Effector CD8-positive, alpha-beta T cell (primary cell): Measurements from ENCODE around the gene AP2M1.
A peak's percentile ranks its signal among the peaks of the same experiment; 100 is the strongest.
"Not testable (repeated sequence)": the region's sequence is repeated elsewhere in the genome, so short reads cannot be mapped to it uniquely, and the experiment has no call there.

Experiments used
- DNase-seq: peaks from one replicate; lab custom pipeline; 2025; lab: John Stamatoyannopoulos, UW
- total RNA-seq, 4 experiments: gene quantifications; one replicate each; lab custom pipeline; 2026; lab: John Stamatoyannopoulos, UW

The AP2M1 gene
- total RNA-seq = 190 to 216 (median 213) reads per million in 4 experiments

DNA sequence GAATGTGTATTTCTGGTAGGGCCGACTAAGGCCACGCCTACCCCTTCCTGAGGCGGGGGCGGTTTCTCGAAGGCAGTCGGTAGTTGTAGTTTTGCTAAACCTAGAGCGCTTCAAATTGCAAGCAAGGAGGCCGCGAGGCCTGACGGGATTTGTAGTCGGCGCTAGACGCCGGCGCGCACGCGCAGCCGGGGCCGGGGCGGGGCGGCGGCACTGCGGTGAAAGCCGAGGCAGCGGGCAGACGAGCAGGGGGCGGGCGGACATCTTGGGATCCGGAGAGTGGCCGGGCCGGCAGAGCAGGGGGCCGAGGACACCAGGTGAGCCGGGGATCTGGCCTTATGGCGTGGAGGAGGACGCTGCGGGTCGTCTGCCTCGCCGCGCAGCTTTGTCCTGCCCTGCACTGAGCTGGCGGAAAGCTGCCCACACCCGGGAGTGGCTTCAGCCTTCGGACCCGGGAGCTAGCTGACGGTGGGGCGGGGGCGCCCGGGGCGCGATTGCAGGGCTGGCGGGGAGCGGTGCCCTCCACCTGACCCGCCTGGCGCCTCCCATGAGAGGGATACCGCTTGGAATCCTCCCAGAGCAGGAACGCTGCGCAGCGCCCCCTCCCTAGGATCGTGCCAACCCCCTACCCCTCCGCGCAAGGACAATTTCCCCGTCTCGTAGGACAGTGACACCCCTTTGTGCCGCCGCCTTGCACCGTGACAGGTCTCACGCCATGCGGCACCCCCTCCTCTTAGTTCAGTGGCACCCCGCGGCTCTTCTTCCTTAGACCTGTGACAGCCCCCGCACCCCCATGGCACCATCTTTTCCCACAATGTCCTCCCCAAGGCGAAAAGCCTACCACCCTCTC is at the start of gene AP2M1:
AP2M1 (plus strand) TSS at position 210 of the 847 bp plus-strand sequence. CDS start 2,139 bp downstream, outside the sequence.
- peak; percentile 93 for DNase-seq

GRCh38 chr3:184126006-184126405 is 48.6 kb upstream of the AP2M1 start:
- DNase-seq = no peak

DNA sequence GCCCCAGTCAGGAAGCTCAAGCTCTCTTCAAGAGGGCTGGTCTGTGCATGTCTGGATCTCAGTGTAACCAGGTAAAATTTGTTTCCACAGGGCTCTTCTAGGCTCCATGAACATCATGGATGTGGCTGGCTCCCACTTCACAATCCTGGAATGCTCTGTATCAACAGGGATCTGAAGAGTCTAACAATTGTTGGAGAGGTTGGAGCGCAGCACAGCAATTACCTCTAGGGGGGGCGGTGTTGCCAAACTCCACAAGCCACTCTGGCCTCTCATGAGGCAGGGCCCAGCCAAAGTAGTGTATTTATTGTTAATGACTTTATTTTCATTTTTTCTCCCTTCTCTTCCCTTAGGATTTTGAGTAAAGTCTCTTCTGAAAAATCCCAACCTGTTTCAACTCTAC is 45.6 kb upstream of the AP2M1 start:
- no peak for DNase-seq

- DNase-seq = no peak
Measured at GRCh38 chr3:184132945-184133344, 41.7 kb upstream of the AP2M1 start.

DNA sequence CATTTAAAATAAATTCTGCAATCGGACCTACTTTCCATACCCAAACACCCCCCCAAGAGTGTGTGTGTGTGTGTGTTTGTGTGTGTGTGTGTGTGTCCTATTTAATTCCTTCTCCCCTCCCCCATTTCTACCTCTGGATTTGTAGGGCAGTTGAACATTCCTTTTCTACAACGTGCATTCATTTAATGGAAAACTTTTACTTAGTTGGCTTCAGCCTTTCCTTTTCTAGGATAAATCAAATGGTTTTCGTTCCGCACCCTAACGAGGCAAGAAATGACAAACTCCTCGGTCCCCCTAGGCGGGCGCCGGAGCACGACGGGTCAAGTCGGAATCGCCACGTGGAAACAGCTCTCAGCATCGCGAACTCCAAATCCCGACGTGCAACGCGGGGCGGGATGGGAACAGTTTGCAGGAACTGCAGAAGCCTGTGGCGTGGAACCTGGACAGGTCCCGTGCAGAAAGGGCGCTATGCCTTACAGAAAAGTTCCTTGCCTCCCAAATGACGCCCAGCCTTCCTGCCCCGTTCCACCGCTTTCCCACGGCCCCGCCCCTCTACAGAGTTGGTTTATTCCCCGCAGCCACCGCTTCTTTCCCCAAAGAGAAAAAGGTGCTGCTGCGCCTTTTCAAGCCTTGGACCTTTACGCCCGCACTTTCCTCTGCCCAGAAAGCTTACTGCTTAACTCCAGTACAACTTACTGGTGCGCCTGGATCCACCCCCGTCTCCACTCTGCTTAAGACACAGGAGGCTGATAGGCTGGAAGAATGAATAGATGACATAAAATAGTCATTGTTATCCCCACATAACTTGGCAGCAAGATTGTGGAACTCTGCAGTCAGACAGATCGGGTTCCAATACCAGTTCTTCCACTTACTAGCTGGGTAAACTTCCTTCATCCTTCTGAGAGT is 40.6 kb upstream of the AP2M1 start:
- DNase-seq = no peak

DNA sequence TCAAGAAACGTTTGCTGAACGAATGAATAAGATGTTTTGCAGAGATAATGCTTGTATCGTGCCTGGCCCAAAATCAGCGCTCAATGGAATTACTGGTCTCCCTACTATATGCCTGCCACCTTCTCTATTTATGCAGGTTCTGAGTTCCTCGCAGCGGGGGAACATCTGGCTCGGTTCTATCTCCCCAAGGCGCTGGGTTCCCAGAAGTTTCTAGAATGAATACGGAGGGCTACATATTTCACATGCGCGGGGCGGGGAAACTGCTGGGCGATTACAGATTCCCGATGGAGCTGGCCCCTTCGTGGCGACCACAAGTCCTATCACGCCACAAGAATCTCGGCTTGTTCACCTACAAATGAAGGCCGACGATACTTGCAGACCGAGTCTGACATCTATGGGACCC is 39.9 kb upstream of the AP2M1 start:
- DNase-seq = no peak

GRCh38 chr3:184135149-184135910 is 39.3 kb upstream of the AP2M1 start, which contains the start of gene EIF2B5:
Gene EIF2B5 (plus strand): TSS chr3:184135358. CDS start chr3:184135386, 28 bp downstream.
- peak; percentile 77 for DNase-seq

GRCh38 chr3:184135911-184136260 is 38.8 kb upstream of the AP2M1 start:
- no peak for DNase-seq

DNA sequence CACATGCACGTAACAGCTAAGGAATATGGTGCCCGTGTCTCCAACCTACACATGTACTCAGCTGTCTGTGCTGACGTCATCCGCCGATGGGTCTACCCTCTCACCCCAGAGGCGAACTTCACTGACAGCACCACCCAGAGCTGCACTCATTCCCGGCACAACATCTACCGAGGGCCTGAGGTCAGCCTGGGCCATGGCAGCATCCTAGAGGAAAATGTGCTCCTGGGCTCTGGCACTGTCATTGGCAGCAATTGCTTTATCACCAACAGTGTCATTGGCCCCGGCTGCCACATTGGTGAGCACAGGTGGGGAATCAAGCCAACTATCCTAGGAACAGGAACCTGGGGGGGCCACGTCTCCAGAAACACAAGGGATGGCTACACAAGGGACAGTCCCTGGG is 34.2 kb upstream of the AP2M1 start:
- no peak for DNase-seq

DNA sequence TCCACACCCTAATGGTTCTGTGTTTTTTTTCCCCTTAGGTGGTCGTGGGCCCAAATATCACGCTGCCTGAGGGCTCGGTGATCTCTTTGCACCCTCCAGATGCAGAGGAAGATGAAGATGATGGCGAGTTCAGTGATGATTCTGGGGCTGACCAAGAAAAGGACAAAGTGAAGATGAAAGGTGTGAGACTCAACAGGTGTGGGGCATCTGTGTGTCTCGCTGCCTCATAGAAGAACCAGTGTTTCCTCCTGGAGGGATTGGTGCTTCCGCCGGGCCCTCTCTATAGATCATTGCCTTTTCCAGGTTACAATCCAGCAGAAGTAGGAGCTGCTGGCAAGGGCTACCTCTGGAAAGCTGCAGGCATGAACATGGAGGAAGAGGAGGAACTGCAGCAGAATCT is 32.5 kb upstream of the AP2M1 start:
- DNase-seq = no peak

DNA sequence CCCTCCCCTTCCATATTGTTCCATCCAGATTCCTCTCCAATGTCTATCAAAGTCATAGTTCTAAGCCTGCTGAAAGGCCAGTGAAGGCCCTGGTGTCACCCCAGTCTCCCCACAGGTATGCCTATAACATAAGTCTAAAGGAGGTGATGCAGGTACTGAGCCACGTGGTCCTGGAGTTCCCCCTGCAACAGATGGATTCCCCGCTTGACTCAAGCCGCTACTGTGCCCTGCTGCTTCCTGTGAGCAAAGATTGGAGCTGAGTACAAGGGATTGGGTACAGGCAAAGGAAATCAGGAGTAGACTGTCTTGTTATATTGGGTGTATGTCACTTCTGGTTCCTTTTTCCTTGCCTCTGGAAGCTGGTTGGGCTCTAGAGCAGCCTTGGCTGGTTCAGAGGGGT is 31.3 kb upstream of the AP2M1 start:
- DNase-seq = no peak

DNA sequence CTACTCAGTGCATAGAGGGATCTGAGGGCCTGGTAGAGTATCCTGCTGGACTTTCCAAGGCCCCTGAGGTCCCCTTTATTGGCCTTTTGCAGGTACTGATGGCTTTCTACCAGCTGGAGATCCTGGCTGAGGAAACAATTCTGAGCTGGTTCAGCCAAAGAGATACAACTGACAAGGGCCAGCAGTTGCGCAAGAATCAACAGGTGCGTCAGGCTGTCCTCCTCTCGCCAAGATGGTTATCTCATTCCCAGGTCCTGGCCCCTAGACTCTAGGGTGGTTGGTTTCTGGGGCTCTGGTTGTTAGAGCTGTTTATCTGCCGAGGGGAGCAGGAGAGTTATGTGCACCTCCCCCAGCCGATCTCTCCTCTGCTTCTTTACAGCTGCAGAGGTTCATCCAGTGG is 30.1 kb upstream of the AP2M1 start:
- DNase-seq = no peak

- DNase-seq = no peak
Measured at GRCh38 chr3:184145111-184145524, 29.5 kb upstream of the AP2M1 start.

- no peak for DNase-seq
Measured at GRCh38 chr3:184145751-184146270, 28.8 kb upstream of the AP2M1 start.

DNA sequence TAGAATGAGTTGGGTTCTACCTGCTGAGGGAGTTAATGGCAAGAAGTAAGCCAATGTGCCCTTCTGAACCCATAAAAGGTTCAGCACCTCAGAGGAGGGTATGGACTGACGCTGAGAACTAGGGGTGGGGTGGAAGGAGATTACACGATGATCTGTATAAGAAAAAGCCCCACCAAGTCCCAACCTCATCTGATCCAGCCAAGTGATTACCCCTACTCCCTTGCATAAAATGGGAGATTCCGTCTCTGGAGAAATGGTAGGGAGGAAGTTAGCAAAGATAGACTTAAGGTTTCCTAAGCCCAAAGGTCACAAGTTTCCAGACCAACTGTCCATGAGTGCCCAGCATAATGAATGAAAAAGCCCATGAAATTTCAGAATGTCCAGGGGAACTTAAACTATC is 26.6 kb upstream of the AP2M1 start:
- DNase-seq = no peak

DNA sequence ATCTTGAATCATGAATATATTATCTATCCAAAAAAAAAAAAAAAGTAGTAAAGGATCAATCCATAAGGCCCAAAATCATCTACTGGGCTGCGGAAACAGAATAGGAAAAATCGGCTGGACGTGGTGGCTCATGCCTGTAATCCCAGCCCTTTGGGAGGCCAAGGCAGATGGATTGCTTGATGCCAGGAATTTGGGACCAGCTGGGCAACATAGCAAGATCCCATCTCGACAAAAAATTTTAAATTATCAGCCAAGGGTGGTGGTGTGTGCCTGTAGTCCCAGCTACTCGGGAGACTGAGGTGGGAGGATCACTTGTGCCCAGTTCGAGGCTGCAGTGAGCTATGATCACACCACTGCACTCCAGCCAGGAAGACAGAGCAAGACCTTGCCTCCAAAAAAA is 25.5 kb upstream of the AP2M1 start:
- DNase-seq = no peak

GRCh38 chr3:184149770-184150169 is 24.9 kb upstream of the AP2M1 start:
- DNase-seq = not testable (repeated sequence)

- no peak for DNase-seq
Measured at GRCh38 chr3:184154885-184155643, 19.6 kb upstream of the AP2M1 start, which contains the start of gene DVL3. Gene DVL3 (plus strand): TSS chr3:184155377. CDS start chr3:184155636, 259 bp downstream.

- DNase-seq = no peak
Measured at GRCh38 chr3:184155644-184156521, 18.8 kb upstream of the AP2M1 start.

DNA sequence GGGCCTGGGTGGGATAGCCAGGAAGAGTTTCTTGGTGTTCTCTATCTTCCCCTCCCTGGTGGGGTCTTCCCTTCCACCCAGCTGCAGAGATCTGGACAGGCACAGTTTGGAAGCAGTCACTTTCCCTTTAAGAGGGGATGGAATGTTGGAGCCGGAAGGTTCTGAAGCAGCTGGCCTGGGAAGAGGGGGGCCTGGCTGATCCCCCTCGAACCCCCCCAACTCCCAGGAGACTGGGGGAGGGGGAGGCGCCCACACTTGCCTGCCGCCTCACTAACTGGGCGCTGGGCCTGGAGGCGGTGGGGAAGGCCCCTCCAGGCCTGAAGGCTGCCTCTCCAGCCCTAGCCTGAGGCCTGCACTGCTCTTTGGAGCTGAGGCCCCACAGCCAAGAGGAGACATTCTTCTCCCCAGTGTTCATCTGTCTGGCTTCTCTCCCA is 18.1 kb upstream of the AP2M1 start:
- DNase-seq = no peak
